ENCODE measurements around the gene ZAR1L.
A peak's percentile ranks its signal among the peaks of the same experiment; 100 is the strongest.
"Not testable (repeated sequence)": the region's sequence is repeated elsewhere in the genome, so short reads cannot be mapped to it uniquely, and the experiment has no call there.

ZAR1L gene

GRCh38 chr13:32315238-32316027, at the start of gene ZAR1L, which contains the start of gene BRCA2:
Gene ZAR1L (minus strand): TSS chr13:32315363. CDS start chr13:32311925, 3,438 bp downstream.
Gene BRCA2 (plus strand): TSS chr13:32315508. CDS start chr13:32316461, 953 bp downstream.
- Histone ChIP-seq H3K36me3 (peaks cover 10% of the 10 kb centered on the region), H3K27ac (peak within 1 kb of the TSS; percentile 99), H3K9me3 (ENCODE audit: severe bottlenecking) (no peaks in the 10 kb centered on the region), H3K27me3 (ENCODE audit: insufficient read depth, low read depth, severe bottlenecking) (no peaks in the 10 kb centered on the region), H3K4me3 (ENCODE audit: low read depth, low read length) (peak within 1 kb of the TSS; percentile 86)
- TF ChIP-seq CTCF (IDR thresholded peaks at IDR 0.05; ENCODE audit: low read depth, low read length), result no peak
- DNase-seq, result peak; percentile 89

GRCh38 chr13:32362574-32362973, 47.4 kb upstream of the ZAR1L start:
- no peaks in the 10 kb centered on the region for H3K27me3 ChIP-seq (ENCODE audit: insufficient read depth, low read depth, severe bottlenecking)
- no peak overlapping the region for H3K4me3 ChIP-seq (ENCODE audit: low read depth, low read length)
- no peak for DNase-seq
- TF ChIP-seq CTCF (IDR thresholded peaks at IDR 0.05; ENCODE audit: low read depth, low read length), result no peak
- no peaks in the 10 kb centered on the region for H3K9me3 ChIP-seq (ENCODE audit: severe bottlenecking)
- peaks cover 22% of the 10 kb centered on the region for H3K36me3 ChIP-seq
- H3K27ac ChIP-seq, result no peak overlapping the region

GRCh38 chr13:32355935-32356334, 40.8 kb upstream of the ZAR1L start:
- not testable (repeated sequence) for DNase-seq; H3K9me3 ChIP-seq (ENCODE audit: severe bottlenecking); H3K4me3 ChIP-seq (ENCODE audit: low read depth, low read length); H3K27me3 ChIP-seq (ENCODE audit: insufficient read depth, low read depth, severe bottlenecking); H3K27ac ChIP-seq
- H3K36me3 ChIP-seq, result peaks cover 28% of the 10 kb centered on the region

GRCh38 chr13:32354040-32354439, 38.9 kb upstream of the ZAR1L start:
- H3K9me3 ChIP-seq (ENCODE audit: severe bottlenecking), result no peaks in the 10 kb centered on the region
- no peak overlapping the region for H3K4me3 ChIP-seq (ENCODE audit: low read depth, low read length)
- peaks cover 30% of the 10 kb centered on the region for H3K36me3 ChIP-seq
- no peaks in the 10 kb centered on the region for H3K27me3 ChIP-seq (ENCODE audit: insufficient read depth, low read depth, severe bottlenecking)
- no peak for DNase-seq
- H3K27ac ChIP-seq, result no peak overlapping the region
- no peak for TF ChIP-seq CTCF (IDR thresholded peaks at IDR 0.05; ENCODE audit: low read depth, low read length)

GRCh38 chr13:32350839-32351441, 35.8 kb upstream of the ZAR1L start:
- H3K4me3 ChIP-seq (ENCODE audit: low read depth, low read length); H3K9me3 ChIP-seq (ENCODE audit: severe bottlenecking); H3K27ac ChIP-seq; DNase-seq; H3K27me3 ChIP-seq (ENCODE audit: insufficient read depth, low read depth, severe bottlenecking): not testable (repeated sequence)
- peaks cover 25% of the 10 kb centered on the region for H3K36me3 ChIP-seq

GRCh38 chr13:32347651-32348050, 32.5 kb upstream of the ZAR1L start:
- TF ChIP-seq CTCF (IDR thresholded peaks at IDR 0.05; ENCODE audit: low read depth, low read length), result no peak
- peaks cover 25% of the 10 kb centered on the region for H3K36me3 ChIP-seq
- H3K4me3 ChIP-seq (ENCODE audit: low read depth, low read length), result no peak overlapping the region
- DNase-seq, result no peak
- no peaks in the 10 kb centered on the region for H3K27me3 ChIP-seq (ENCODE audit: insufficient read depth, low read depth, severe bottlenecking)
- no peaks in the 10 kb centered on the region for H3K9me3 ChIP-seq (ENCODE audit: severe bottlenecking)
- H3K27ac ChIP-seq, result no peak overlapping the region

All from WERI-Rb-1 (cell line).